Sigmoid colon (tissue), 7 donors: ENCODE measurements around the gene ZBTB7C. TPM values are rescaled to one million over a fixed set of nuclear protein-coding genes. Genes with fewer than 3 reads are reported as not detected.

Experiments used
- DNase-seq: peaks from one replicate; pipeline ENCODE4 v3.0.0-alpha.2; 2019
- H3K27ac ChIP-seq, 4 donors: fragments of 200-600 bp; sonication (generic); one replicate each; pipeline ENCODE4 v1.5.1; 2016 to 2019; ENCODE audit warnings: mild to moderate bottlenecking in 1 of 4
- H3K27me3 ChIP-seq, 3 donors: fragments of 200-600 bp; sonication (generic); one replicate each; pipeline ENCODE4 v1.5.1; 2019; ENCODE audit warnings: mild to moderate bottlenecking in 1 of 3
- H3K36me3 ChIP-seq, 4 donors: fragments of 200-600 bp; sonication (generic); one replicate each; pipeline ENCODE4 v1.5.1; 2016 to 2019
- H3K4me1 ChIP-seq, 4 donors: fragments of 200-600 bp; sonication (generic); one replicate each; pipeline ENCODE4 v1.5.1; 2017 to 2019
- H3K4me3 ChIP-seq, 4 donors: fragments of 200-600 bp; sonication (generic); one replicate each; pipeline ENCODE4 v1.5.1; 2017 to 2019; ENCODE audit warnings: mild to moderate bottlenecking in 2 of 4, moderate library complexity in 1 of 4
- H3K9me3 ChIP-seq, 4 donors: fragments of 200-600 bp in 3 of 4; sonication (generic) in 3 of 4; one replicate each; pipeline versions ENCODE4 v1.5.1 to v1.6.1; 2013 to 2019
- CTCF ChIP-seq, 4 experiments: fragments of 450-650 bp in 3 of 4; fragments of 200-600 bp in 1 of 4; IDR thresholded peaks; one replicate each; pipeline ENCODE4 v1.5.1; 2016 to 2019; ENCODE audit warnings: antibody characterized with exemption in 4 of 4, mild to moderate bottlenecking in 3 of 4, moderate library complexity in 2 of 4
- EP300 ChIP-seq, 4 donors: sonication (generic); formaldehyde crosslinking; IDR thresholded peaks; one replicate each; pipeline ENCODE4 v1.6.1; 2017; ENCODE audit warnings: antibody characterized with exemption in 4 of 4
- POLR2A ChIP-seq, 2 donors: fragments of 450-650 bp; IDR thresholded peaks; one replicate each; pipeline ENCODE4 v1.6.1; 2016; ENCODE audit warnings: antibody characterized with exemption in 2 of 2, mild to moderate bottlenecking in 2 of 2, moderate library complexity in 2 of 2
- POLR2AphosphoS5 ChIP-seq, 4 donors: sonication (generic); formaldehyde crosslinking; IDR thresholded peaks; one replicate each; pipeline ENCODE4 v1.6.1; 2017; ENCODE audit warnings: antibody characterized with exemption in 4 of 4
- WGBS, 2 donors: extraction: QIAGEN DNeasy Blood & Tissue Kit; methylation state at CpG; one replicate each; pipeline ENCODE4 v1.1.7; 2013; 5-methylcytosine and 5-hydroxymethylcytosine counted together
- intact Hi-C: fragments of 100-400 bp; cut with DNase I; formaldehyde crosslinking; loops from one replicate; pipeline ENCODE4 v1.15.1; 2023
- polyA plus RNA-seq, 3 donors: library from polyadenylated mRNA; stranded (reverse); fragments of 200-250 nt; gene quantifications; one replicate each; pipeline ENCODE4 v1.2.3, GENCODE V29; 2013
- total RNA-seq, 4 donors: library from RNA; depleted of rRNA; stranded (reverse); fragments of >200 nt; gene quantifications; one replicate each; pipeline ENCODE4 v1.1.0, GENCODE V29; 2016
- donor health status: healthy with polysubstance abuse.
- donor health status: Bipolar disorder and iron deficiency.
- donor health status: healthy.

ZBTB7C gene
- total and polyA plus RNA-seq, 7 donors = 0.41 to 18.6 (median 1.7) TPM

DNA sequence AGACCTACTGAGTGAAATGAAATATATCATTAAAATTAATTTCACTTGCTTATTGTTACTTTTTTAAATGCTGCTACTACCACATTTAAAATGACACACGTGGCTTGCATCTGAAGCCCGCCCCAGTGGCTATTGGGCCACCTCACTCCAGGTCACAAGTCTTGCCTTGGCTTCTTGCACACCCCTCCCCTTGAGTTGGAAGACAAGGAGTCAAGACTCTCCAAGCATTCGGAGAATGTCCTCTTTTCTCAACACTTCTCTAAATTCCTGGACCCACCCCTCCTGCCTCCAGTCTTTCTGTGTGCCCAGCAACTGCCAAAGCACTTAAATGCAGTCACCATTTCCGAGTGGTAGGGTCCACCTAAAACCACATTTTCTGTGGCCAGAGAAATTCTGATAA is 73.4 kb downstream of the ZBTB7C start:
- Histone ChIP-seq H3K4me3 (no peak overlapping the region), H3K9me3 (no peaks in the 10 kb centered on the region), H3K27me3 (no peaks in the 10 kb centered on the region), H3K27ac (no peak overlapping the region), H3K36me3 (no peaks in the 10 kb centered on the region), H3K4me1 (no peaks in the 10 kb centered on the region)
- DNase-seq = no peak
- TF ChIP-seq POLR2A (IDR thresholded peaks at IDR 0.05) (no peak), EP300 (IDR thresholded peaks at IDR 0.05) (no peak), POLR2AphosphoS5 (IDR thresholded peaks at IDR 0.05) (no peak), CTCF (IDR thresholded peaks at IDR 0.05) (no peak)
- WGBS, 2 donors = 81 to 88% methylated on average over 4 of the region's 4 CpGs
- intact Hi-C loops = no loop called here

DNA sequence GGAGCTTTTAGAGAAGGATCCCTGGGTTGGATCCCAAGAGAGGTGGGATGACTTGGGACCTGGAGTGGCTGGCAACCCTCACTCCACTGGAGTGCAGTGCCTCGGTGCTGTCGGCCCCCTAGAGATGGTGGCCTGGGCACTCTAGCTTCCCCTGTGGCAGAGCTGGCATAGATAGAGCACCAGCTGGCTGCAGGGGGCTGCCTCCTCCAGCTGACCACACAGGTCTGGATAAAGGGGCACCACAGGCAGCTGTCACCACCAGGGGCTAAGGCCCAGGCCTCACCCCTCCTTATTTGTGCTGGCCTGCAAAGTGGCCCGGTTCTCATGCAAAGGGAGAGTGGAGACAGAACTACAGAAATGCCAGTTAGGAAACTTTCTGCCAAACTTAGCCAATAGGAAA is 74.3 kb downstream of the ZBTB7C start:
- no peaks in the 10 kb centered on the region for H3K36me3 ChIP-seq
- H3K9me3 ChIP-seq = no peaks in the 10 kb centered on the region
- intact Hi-C loops = no loop called here
- H3K4me1 ChIP-seq = no peaks in the 10 kb centered on the region
- H3K27ac ChIP-seq = no peak overlapping the region
- H3K4me3 ChIP-seq = no peak overlapping the region
- H3K27me3 ChIP-seq = no peaks in the 10 kb centered on the region
- WGBS, 2 donors = 92 to 93% methylated on average over 3 of the region's 3 CpGs
- DNase-seq = no peak
- TF ChIP-seq POLR2A (IDR thresholded peaks at IDR 0.05) (no peak), CTCF (IDR thresholded peaks at IDR 0.05) (no peak), EP300 (IDR thresholded peaks at IDR 0.05) (no peak)

DNA sequence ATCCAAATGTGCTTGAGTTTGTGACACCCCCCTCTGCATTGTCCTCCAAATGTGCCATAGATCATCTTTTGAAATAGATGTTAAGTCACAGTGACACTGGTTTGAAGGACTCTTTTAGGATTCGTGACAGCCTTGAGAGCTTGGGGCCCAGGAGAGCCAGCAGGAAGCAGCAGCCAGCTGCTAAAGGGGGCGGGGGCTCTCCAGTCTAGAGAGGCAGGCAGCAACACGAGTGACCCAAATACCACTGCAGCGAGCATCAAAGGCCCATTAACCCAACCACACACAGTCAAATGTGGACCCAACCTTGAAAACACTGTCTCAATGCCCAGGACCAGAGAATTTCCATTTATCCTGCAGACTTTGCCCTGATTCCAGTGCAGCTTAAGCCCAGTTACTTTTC is 75.6 kb downstream of the ZBTB7C start:
- TF ChIP-seq POLR2AphosphoS5 (IDR thresholded peaks at IDR 0.05) = no peak
- no peak for TF ChIP-seq POLR2A (IDR thresholded peaks at IDR 0.05)
- TF ChIP-seq CTCF (IDR thresholded peaks at IDR 0.05) = no peak
- intact Hi-C loops = no loop called here

DNA sequence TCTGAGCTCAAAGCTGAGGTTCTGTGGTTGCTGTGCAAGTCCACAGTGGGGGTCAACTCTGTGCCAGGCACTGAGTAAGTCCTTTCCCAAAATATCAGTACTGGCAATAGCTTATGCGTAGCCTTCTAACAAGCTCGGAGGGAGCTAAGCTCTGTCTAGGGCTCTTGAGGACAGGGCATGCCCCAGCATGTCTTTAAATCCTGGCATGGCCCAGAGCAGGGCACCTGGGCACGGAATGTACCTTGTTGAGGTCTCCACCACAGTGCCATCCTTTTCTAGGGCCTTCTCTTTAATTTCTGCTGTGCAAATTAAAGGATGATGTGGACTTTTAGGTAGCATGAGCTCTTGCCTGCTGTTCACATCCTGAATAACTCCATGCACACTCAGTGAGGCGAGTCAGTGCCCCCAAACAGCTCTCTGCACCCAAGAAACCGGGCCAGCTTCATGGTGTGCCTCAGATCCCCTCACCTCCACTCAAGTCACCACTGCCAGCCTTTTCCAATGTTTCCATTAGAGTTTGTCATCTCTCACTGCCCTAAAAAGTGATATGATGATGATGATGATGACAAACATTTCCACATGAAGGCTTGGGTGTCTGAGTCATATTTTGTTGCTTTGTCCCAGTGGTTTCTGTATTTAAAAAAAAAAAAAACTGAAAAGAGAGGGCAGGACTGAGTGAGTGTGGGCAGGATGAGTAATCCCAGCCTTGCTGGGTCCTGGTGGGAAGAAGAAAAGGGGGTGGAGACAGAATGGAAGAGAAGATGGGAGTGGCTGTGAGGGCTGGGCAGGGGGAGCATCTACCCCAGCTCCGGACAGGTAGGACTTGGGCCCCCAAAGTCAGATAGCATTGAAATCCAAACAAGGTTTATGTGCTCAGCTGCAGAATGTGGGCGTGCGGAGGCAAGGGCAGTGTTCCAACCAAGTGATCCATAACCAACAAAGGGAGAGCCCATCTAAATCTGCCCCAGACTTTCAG is 78.9 kb downstream of the ZBTB7C start:
- Histone ChIP-seq H3K36me3 (no peaks in the 10 kb centered on the region), H3K4me3 (no peak overlapping the region), H3K27ac (no peak overlapping the region), H3K4me1 (no peaks in the 10 kb centered on the region), H3K27me3 (no peaks in the 10 kb centered on the region), H3K9me3 (no peaks in the 10 kb centered on the region)
- 58 to 74% methylated on average over 8 of the region's 8 CpGs for WGBS, 2 donors
- intact Hi-C loops = no loop called here
- DNase-seq = no peak
- TF ChIP-seq POLR2AphosphoS5 (IDR thresholded peaks at IDR 0.05) = no peak
- no peak for TF ChIP-seq EP300 (IDR thresholded peaks at IDR 0.05)
- TF ChIP-seq CTCF (IDR thresholded peaks at IDR 0.05) = no peak
- no peak for TF ChIP-seq POLR2A (IDR thresholded peaks at IDR 0.05)

More for the DNA sequence above, 75.6 kb downstream of the ZBTB7C start:
- Histone ChIP-seq H3K27ac (no peak overlapping the region), H3K27me3 (no peaks in the 10 kb centered on the region), H3K4me3 (no peak overlapping the region), H3K4me1 (no peaks in the 10 kb centered on the region), H3K36me3 (no peaks in the 10 kb centered on the region), H3K9me3 (no peaks in the 10 kb centered on the region)
- DNase-seq = no peak
- 49 to 66% methylated on average over 4 of the region's 4 CpGs for WGBS, 2 donors
